ENCODE results near the gene CGB8.

The CGB8 gene

GRCh38 chr19:49073514-49074378 is 24.8 kb upstream of the CGB8 start:
- TF ChIP-seq CTCF (IDR thresholded peaks at IDR 0.05; ENCODE audit: control insufficient read depth, insufficient read depth, low read depth, low read length, missing control alignments): peak; percentile 31
- DNase-seq (ENCODE audit: low read depth): no peak
- no peak overlapping the region for H3K4me3 ChIP-seq (ENCODE audit: control insufficient read depth, low read depth, low read length)

DNA sequence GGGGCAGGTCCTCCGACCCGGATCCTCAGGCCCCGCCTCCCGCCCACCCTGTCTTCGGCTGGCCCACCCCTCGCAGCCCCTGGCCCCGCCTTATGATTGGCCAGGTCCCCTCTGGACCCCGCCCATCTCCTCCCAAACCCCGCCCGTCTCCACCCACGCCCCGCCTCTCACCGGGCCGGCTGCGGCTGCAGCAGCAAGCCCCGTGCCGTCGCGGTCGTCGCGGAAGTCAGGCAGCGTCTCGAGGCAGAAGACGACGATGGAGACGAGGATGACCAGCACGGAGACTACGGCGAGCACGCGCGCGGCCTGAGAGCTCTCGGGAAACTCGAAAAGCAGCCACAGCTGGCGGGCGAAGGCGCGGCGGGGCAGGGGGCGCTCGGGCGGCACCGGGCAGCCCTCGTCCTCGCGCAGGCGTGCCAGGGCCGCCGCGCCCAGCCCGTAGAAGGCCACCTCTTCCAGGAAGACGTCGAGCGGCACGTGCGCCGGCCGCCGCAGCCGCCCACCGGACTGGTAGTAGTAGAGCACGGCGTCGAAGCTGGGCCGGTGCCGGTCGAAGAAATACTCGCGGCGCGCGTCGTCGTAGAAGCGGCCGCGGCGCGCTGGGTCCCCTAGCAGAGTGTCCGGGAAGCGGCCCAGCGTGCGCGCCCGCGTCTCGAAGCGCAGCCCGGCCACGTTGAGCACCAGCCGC is 23.1 kb upstream of the CGB8 start:
- TF ChIP-seq CTCF (IDR thresholded peaks at IDR 0.05; ENCODE audit: control insufficient read depth, insufficient read depth, low read depth, low read length, missing control alignments): no peak
- no peak overlapping the region for H3K4me3 ChIP-seq (ENCODE audit: control insufficient read depth, low read depth, low read length)
- no peak for DNase-seq (ENCODE audit: low read depth)

GRCh38 chr19:49070416-49070815 is 21.5 kb upstream of the CGB8 start:
- DNase-seq (ENCODE audit: low read depth): no peak
- no peak for TF ChIP-seq CTCF (IDR thresholded peaks at IDR 0.05; ENCODE audit: control insufficient read depth, insufficient read depth, low read depth, low read length, missing control alignments)

DNA sequence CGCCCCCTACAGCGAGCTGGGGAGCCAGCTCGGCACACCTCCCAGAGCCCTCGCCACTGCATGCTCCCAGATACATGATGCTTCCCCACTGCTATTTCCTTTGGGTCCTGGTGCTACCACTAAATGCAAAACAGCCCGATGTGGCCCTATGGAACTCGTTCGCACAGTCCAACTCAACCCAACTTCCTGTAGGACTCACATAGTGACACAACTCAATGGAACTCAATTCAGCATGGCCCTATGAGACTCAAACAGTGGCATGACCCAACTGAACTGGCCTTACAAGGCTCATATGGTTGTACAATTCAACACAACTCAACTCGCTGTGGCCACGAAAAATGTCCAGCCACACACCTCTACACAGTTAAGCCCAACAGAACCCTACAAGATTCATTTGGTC is 20.1 kb upstream of the CGB8 start:
- no peak for TF ChIP-seq CTCF (IDR thresholded peaks at IDR 0.05; ENCODE audit: control insufficient read depth, insufficient read depth, low read depth, low read length, missing control alignments)
- no peak for DNase-seq (ENCODE audit: low read depth)
- no peak overlapping the region for H3K4me3 ChIP-seq (ENCODE audit: control insufficient read depth, low read depth, low read length)

More at GRCh38 chr19:49070416-49070815, 21.5 kb upstream of the CGB8 start:
- H3K4me3 ChIP-seq (ENCODE audit: control insufficient read depth, low read depth, low read length): no peak overlapping the region

DNA sequence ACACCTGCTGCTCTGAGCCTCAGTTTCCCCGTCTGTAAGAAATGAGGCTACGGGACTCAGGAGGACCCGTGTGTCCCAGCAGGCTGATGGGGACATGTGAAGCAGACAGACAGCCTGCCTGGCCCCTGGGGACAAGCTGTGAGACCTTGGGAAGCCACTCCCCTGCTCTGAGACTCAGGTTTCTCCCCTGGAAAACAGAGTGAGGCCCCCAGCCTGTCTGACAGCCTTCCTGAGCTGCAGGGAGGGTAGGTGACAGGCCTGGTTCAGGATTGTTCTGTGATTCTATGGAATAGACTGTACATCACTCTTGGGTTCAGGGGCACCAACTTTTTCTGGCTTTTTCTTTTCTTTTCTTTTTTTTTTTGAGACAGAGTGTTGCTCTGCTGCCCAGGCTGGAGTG is 18.6 kb upstream of the CGB8 start:
- no peak for TF ChIP-seq CTCF (IDR thresholded peaks at IDR 0.05; ENCODE audit: control insufficient read depth, insufficient read depth, low read depth, low read length, missing control alignments)
- DNase-seq (ENCODE audit: low read depth): no peak
- H3K4me3 ChIP-seq (ENCODE audit: control insufficient read depth, low read depth, low read length): no peak overlapping the region

GRCh38 chr19:49065905-49066512 is 17.1 kb upstream of the CGB8 start:
- DNase-seq (ENCODE audit: low read depth): no peak
- H3K4me3 ChIP-seq (ENCODE audit: control insufficient read depth, low read depth, low read length): no peak overlapping the region
- TF ChIP-seq CTCF (IDR thresholded peaks at IDR 0.05; ENCODE audit: control insufficient read depth, insufficient read depth, low read depth, low read length, missing control alignments): no peak
